ENCODE measurements around the gene PRPF18.
"Not testable (repeated sequence)": the region's sequence is repeated elsewhere in the genome, so short reads cannot be mapped to it uniquely, and the experiment has no call there.

Gene PRPF18

DNA sequence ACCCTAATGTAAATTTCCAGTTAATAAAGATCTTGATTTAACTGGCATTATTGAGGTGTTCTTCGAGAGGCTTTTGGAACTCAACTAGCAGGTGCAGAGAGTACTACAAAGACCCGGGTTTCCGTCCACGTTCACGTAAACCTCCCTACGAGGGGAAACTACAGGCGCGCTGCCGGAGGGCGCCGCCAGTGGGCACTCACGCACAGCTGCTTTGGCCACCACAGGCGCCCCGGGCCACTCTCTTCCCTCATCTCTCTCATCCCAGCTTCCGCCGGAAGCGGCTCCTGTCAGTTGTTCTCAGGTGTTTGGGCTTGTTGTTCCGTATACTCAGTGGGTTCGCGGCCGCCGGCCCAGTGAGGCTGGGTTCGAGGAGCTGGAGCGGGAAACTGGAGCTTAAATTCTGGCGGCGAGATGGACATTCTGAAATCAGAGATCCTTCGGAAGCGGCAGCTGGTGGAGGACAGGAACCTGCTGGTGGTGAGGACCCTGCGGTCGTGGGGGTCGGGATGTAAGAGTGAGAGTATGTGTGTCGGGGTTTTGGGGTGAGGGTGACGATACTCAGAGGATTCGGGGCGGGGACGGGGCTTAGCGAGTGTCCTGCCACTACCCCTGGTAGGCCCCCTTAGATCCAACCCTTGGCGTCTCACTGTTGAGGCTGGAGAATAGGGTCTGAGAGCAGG, at the start of gene PRPF18:
Gene PRPF18 (plus strand): TSS at position 290 of the 680 bp plus-strand sequence. CDS start 122 bp downstream, at position 412.
- DNase-seq, result peak; percentile 96

GRCh38 chr10:13537985-13538384, 48.8 kb upstream of the PRPF18 start:
- DNase-seq, result not testable (repeated sequence)

GRCh38 chr10:13542533-13542932, 44.2 kb upstream of the PRPF18 start:
- DNase-seq, result no peak

- no peak for DNase-seq
Measured at GRCh38 chr10:13550802-13551201, 36.0 kb upstream of the PRPF18 start.

- no peak for DNase-seq
Measured at GRCh38 chr10:13555884-13556510, 30.8 kb upstream of the PRPF18 start.

DNA sequence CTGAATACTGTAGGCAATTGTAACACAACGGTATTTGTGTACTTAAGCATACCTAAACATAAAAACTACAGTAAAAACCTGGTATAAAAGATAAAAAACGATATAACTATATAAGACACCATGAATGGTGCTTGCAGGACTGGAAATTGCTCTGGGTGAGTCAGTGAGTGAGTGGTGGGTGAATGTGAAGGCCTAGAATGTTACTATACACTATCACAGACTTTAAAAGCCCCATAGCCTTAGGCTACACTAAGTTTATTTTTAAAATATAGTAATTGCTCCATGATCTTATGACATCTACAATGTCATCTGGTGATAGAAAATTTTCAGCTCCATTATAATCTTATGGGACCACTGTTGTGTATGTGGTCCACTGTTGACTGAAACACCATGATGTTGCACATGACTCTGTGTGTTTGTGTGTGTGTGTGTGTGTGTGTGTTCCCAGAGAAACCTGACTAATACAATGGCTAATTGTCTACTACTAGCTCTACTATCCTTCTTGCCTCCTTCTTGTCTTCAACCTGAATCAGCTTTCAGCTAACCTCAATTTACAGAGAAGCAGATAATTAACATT, 27.6 kb upstream of the PRPF18 start:
- no peak for DNase-seq

GRCh38 chr10:13560597-13560996, 26.2 kb upstream of the PRPF18 start:
- DNase-seq, result no peak

- DNase-seq, result no peak
Measured at GRCh38 chr10:13563481-13564445, 23.0 kb upstream of the PRPF18 start.

DNA sequence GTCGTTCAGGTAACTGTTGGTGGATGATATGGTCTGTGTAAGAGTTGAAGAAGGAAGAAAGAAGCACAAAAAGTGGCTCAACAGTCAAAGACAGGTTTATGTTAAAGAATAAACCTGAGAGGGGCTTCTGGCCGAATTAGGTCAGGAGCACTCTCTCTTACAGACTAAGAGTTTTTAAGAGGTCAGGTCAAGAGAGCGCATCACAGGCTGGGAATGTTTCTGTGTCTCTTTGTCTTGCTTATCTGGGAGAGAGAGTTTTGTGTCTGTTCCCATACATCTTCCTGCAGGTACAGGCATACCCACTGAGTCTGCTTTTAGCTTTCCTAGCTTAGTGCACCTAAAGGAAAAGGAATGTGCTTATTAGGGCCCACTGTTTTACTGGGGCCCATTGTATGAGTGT, 22.2 kb upstream of the PRPF18 start:
- no peak for DNase-seq

DNA sequence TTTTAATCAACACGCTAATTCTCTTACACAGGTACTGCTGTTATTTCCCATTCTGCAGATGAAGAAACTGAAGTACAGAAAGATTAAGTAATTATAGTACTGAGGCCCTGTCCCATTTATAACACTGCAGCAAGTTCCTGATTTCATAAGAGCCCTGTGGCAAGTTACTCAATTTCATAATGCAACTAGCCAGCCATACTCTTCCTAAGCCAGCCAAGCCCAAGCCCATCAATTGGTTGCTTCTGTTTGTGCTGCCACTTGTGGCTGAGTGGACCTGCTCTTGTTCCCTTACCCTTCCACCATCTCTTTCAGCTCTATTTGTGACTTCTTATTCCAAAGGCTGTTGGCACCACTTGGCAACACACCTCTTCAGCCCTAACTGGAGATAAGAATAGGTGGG, 19.7 kb upstream of the PRPF18 start:
- DNase-seq, result peak; percentile 11

DNA sequence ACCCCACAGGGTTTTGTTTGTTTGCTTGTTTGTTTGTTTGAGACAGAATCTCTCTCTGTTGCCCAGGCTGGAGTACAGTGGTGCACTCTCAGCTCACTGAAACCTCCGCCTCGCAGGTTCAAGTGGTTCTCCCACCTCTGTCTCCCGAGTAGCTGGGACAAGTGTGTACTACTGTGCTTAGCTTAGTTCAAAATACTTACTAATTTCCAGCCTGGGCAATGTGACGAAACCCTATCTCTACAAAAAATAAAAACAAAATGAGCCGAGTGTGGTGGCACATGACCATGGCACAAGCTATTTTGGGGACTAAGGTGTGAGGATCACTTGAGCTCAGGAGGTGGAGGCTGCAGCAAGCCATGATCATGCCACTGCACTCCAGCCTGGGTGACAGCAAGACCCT, 15.2 kb upstream of the PRPF18 start:
- DNase-seq, result no peak

GRCh38 chr10:13573960-13574359, 12.8 kb upstream of the PRPF18 start:
- no peak for DNase-seq

DNA sequence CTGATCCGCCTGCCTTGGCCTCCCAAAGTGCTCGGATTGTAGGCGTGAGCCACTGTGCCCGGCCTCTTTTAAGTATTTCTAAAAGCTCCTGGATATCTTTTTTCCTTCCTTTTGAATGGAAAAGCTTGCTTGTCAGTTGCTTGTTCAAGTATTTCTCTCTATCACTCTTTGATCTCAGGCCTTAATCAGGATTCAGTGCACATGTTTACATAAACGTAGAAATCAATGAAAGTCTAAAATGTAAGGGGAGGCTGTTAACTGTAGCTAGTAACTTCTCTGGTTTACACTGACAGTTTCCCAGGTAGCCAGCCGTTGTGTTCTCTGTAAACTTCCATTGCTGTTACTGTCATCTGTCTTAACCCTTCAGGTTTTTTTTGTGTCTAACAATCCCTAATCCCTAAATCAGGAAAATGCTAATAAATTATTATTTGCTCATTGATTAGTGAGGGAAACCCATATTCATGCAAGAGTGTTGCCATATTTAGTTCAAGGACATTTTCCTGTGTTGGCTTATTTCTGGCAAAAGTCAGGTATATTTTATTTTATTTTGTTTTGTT, 1.5 kb upstream of the PRPF18 start:
- no peak for DNase-seq

DNA sequence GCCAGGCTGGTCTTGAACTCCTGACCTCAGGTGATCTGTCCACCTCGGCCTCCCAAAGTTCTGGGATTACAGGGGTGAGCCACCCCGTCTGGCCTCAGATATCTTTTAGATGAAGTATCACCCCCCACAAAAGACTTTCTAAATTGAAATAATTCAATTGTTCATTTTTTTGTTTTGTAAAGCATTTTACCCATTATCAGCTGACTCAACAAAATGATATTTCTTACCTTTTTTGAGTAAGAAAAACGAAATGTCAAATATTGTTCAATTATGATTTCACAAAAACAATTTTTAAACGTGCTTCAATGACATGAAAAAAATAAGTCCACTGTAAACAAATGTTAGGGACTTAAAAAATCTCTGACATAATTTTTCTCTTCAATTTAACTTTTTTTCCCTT, 822 bp upstream of the PRPF18 start:
- no peak for DNase-seq

DNA sequence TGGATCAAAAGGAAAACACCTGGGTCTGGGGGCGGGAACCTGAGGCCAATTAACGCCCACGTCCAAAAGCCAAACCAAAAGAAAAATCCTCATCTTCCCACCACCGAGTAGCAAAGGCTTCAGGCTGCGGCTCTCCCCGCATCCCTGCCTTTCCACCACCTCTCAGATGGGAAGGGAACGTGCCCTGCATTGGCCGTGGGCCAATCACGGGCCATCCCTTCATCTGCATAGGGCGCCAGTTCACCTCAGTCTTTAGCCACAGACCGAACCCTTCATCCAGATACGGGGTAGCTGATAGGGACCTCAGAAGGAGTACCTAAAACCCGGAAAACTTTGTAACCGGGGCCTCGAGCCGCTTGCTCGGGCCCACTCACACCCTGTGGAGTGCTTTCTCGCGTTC, 626 bp downstream of the PRPF18 start:
- peak; percentile 54 for DNase-seq

- DNase-seq, result no peak
Measured at GRCh38 chr10:13589316-13589715, 2.6 kb downstream of the PRPF18 start.

DNA sequence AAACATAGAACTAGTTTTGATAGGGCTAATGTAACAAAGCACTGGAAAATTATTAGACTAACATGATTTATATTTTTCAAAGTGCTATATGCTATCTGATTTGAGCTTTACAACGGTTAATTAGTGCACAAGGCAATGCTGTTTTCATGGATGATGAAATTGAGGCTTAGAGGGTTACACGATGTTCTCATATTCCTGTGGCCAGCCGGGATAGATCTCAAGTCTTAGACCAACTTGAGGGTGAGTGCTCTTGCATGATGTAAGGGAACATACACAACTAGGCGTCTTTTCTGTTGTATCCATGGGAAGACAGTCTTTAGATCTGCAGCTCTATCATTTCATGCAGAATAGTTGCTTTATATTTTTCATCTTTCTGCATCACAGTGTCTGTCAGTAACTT, 4.1 kb downstream of the PRPF18 start:
- no peak for DNase-seq

- DNase-seq, result no peak
Measured at GRCh38 chr10:13592306-13592705, 5.5 kb downstream of the PRPF18 start.

- no peak for DNase-seq
Measured at GRCh38 chr10:13593535-13593934, 6.8 kb downstream of the PRPF18 start.

DNA sequence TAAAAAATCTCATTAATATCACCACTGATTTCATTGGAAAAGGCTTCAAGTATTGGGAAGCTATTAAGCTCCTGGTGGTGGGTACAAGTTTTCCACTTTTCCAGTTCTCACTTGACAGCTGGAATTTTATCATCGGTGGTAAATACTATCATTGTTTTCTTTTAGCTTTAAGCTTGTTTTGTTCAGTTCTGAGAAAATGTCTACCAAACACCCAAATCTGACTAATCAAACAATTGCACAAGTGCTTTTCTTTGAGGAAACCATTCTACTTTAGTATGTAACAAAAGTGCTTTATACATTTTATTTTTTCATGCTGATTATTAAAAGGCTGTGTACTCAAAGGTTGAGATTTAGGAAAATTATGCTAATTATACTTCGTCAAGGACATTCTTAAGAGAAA, 7.9 kb downstream of the PRPF18 start:
- no peak for DNase-seq

DNA sequence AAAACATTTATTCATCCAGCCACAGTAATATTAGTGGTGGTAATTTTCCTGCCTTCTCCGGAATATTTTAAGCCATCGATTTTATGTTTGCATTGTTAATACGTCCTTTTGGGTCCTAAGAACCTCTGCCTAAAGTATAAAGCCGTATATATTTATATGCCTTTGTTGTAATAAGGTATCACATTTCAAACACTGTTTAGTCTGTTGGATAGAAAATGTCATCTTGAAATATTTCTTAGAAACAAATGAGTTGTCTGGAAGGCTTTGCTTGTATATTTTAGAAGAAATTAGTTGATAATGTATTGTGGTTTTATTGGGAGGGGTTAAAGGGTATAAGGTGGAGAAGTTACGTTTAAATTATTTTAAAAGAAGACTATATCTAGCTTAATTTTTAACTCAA, 11.1 kb downstream of the PRPF18 start:
- no peak for DNase-seq

DNA sequence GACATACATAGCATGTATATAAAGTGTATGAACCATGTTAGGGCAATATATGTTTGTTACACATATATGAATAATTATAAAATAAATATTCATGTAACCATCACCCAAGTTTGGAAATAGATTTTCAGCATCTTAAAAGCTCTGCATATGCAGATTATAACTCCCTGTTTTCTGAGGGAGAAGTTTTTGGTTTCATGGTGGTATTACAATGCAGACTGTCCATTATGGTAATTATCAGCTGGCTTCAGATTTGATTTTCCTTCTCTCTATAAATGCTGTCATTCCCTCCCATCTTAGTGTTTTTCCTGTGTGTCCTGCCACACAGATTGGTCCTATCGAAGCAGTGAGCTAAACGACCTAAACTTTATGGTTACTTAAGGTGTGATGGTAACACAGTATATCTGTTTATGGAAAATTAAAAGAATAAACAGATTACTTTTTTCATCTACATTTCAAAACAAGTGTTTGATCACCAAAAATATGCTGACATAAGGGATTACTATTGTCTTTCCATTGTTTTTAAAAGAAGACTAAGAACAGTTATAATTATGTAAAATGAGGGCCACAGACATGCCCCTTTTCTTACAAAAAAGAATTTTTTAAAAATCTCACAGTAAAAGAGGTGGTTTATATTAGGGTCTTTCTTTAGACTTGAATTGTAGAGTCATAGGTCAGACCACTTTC, 17.7 kb downstream of the PRPF18 start:
- no peak for DNase-seq

Data from hematopoietic multipotent progenitor cell treated with erythropoietin and hydrocortisone succinate and interleukin-3 and kit ligand, for 8 days (in vitro differentiated cells).